Mucosa of descending colon (tissue), 3 donors: ENCODE results near the gene CWC22. TPM values are rescaled to one million over a fixed set of nuclear protein-coding genes. Genes with fewer than 3 reads are reported as not detected.

Source experiments
- ATAC-seq: fragments of 200-7000 bp; cut with Tn5 transposase; one replicate; pipeline ENCODE4 v1.9.1; 2020; ENCODE audit warnings: mild to moderate bottlenecking, moderate library complexity
- DNase-seq, 3 donors: peaks; one replicate each; pipeline ENCODE4 v3.0.0-alpha.2; 2020
- H3K36me3 ChIP-seq: fragments of 200-600 bp; one replicate; pipeline ENCODE4 v1.8.0; 2021; ENCODE audit warnings: low read depth, mild to moderate bottlenecking
- H3K4me1 ChIP-seq: fragments of 200-600 bp; one replicate; pipeline ENCODE4 v1.8.0; 2021; ENCODE audit warnings: low read depth, mild to moderate bottlenecking
- H3K4me3 ChIP-seq: fragments of 200-600 bp; one replicate; pipeline ENCODE4 v1.8.0; 2021; ENCODE audit warnings: mild to moderate bottlenecking
- H3K9me3 ChIP-seq: fragments of 200-600 bp; one replicate; pipeline ENCODE4 v1.8.0; 2021; ENCODE audit warnings: mild to moderate bottlenecking
- CTCF ChIP-seq: fragments of 200-600 bp; IDR thresholded peaks from one replicate; pipeline ENCODE4 v1.8.0; 2022; ENCODE audit warnings: antibody characterized with exemption, mild to moderate bottlenecking
- intact Hi-C, 2 donors: fragments of 100-400 bp; cut with DNase I in 1 of 2; cut with micrococcal nuclease in 1 of 2; formaldehyde crosslinking; loops; one replicate each; pipeline versions ENCODE4 v1.11.0 to v1.11.1; 2022; cut with DNase I, micrococcal nuclease
- total RNA-seq, 3 donors: library from RNA; stranded (reverse); fragmentation: NEBNext Ultra II Directional in 2 of 3; extraction: Animal tissue kit (Norgen Biotek cat#: 25700) in 2 of 3; gene quantifications; one replicate each; pipeline versions ENCODE4 v1.2.1 to v1.2.4, GENCODE V29; 2021 to 2023
- donor health status: DM: no; HTN: no; CAD: no; lungs with moderate emphysema.
- donor health status: DM: no; HTN: no; CAD: no.
- donor health status: DM: no; HTN: yes; CAD: no.

The CWC22 gene
- total RNA-seq, 3 donors from 2014 or later = 13.2 to 24.7 (median 14.0) TPM

GRCh38 chr2:180046202-180046601, 39.1 kb upstream of the CWC22 start:
- DNase-seq = no peak
- no peak for ATAC-seq
- Histone ChIP-seq H3K9me3 (no peaks in the 10 kb centered on the region), H3K4me1 (no peaks in the 10 kb centered on the region), H3K4me3 (no peak overlapping the region), H3K36me3 (no peaks in the 10 kb centered on the region)
- intact Hi-C loops = no loop called here
- no peak for TF ChIP-seq CTCF

- no peak for TF ChIP-seq CTCF
These were observed 33.2 kb upstream of the CWC22 start for GRCh38 chr2:180040146-180040925.

GRCh38 chr2:180038997-180039396, 31.9 kb upstream of the CWC22 start:
- intact Hi-C loops = no loop called here
- DNase-seq = no peak
- Histone ChIP-seq H3K4me1 (no peaks in the 10 kb centered on the region), H3K36me3 (no peaks in the 10 kb centered on the region), H3K9me3 (no peaks in the 10 kb centered on the region), H3K4me3 (no peak overlapping the region)
- no peak for ATAC-seq
- no peak for TF ChIP-seq CTCF

More at GRCh38 chr2:180040146-180040925, 33.2 kb upstream of the CWC22 start:
- intact Hi-C loops = no loop called here
- Histone ChIP-seq H3K9me3 (no peaks in the 10 kb centered on the region), H3K36me3 (no peaks in the 10 kb centered on the region), H3K4me1 (no peaks in the 10 kb centered on the region), H3K4me3 (no peak overlapping the region)
- DNase-seq = no peak
- ATAC-seq = no peak

GRCh38 chr2:180033993-180034894, 27.1 kb upstream of the CWC22 start:
- H3K4me1 ChIP-seq = no peaks in the 10 kb centered on the region
- ATAC-seq (peak; percentile 40), DNase-seq (peak in 1 of 3 donors; percentile 9)
- intact Hi-C loops = no loop called here
- no peaks in the 10 kb centered on the region for H3K9me3 ChIP-seq
- H3K4me3 ChIP-seq = no peak overlapping the region
- no peak for TF ChIP-seq CTCF
- no peaks in the 10 kb centered on the region for H3K36me3 ChIP-seq

GRCh38 chr2:180029575-180029974, 22.5 kb upstream of the CWC22 start:
- no peak for TF ChIP-seq CTCF
- intact Hi-C loops = no loop called here
- no peak overlapping the region for H3K4me3 ChIP-seq
- no peaks in the 10 kb centered on the region for H3K4me1 ChIP-seq
- H3K9me3 ChIP-seq = no peaks in the 10 kb centered on the region
- ATAC-seq (no peak), DNase-seq (no peak)
- H3K36me3 ChIP-seq = no peaks in the 10 kb centered on the region
